Measurements from ENCODE around the gene PTPRT.

The PTPRT gene

DNA sequence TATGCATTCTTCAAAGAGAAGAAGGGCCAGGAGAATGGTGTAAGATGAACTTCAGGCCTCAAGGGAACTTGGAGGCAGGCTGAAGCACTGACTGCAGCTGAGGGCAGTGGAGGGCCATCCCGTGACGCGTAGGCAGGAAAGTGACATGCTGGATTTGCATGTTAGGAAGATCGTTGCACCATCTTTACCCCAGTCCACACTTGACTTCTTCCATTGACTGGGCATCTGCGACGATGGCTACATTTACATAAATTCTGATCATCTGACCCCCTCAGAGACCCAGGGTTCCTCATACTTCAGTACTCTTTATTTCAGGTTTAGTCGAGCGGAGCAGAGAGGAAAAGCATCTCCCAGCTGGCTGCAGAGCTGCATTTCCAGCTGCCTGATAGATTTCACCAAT lies 180.2 kb downstream of the PTPRT start (continued):
- no peak for TF ChIP-seq ZFHX2 (tag by site-specific recombination; conservative IDR thresholded peaks at IDR 0.05)

DNA sequence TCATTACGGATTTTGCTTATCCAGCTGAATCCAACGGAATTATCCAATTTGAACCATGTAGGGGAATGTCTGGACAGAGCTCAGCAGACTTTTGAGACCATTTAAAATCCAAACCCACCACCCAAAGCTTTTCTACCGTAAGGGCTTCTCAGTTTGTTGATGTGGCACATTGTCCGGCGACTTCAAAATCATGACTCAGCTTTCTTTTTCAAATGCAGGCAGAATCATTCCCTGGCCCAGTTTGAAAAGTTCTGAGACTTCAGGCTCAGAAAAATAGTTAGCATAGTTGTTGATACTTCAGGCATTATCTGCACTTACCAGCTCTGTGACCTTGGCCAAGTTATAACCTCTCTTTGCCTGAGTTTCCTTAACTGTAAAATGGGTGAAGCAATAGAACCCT lies 182.2 kb downstream of the PTPRT start:
- no peaks in the 10 kb centered on the region for H3K4me1 ChIP-seq (ENCODE audit: control insufficient read depth, insufficient read depth, low read length)
- H3K36me3 ChIP-seq (ENCODE audit: control insufficient read depth in 2 of 2, insufficient read depth in 1 of 2, low read length in 2 of 2), result no peaks in the 10 kb centered on the region
- H3K9me3 ChIP-seq (ENCODE audit: control insufficient read depth, insufficient read depth, low read depth, low read length), result no peaks in the 10 kb centered on the region
- CTCF ChIA-PET, result no interaction called here
- no peak overlapping the region for H3K27ac ChIP-seq (ENCODE audit: extremely low read depth, low read depth, low read length)
- POLR2A ChIA-PET, result no interaction called here
- H3K4me3 ChIP-seq (ENCODE audit: low read depth, low read length), result no peak overlapping the region
- TF ChIP-seq ZBTB7A (tag by site-specific recombination; IDR thresholded peaks at IDR 0.05; ENCODE audit: low read depth) (no peak), ZNF792 (tag by site-specific recombination; IDR thresholded peaks at IDR 0.05) (no peak), GLI4 (tag by site-specific recombination; IDR thresholded peaks at IDR 0.05) (no peak), MYNN (tag by site-specific recombination; IDR thresholded peaks at IDR 0.05; ENCODE audit: borderline replicate concordance) (no peak)
- TF ChIP-seq, protein P1, sequence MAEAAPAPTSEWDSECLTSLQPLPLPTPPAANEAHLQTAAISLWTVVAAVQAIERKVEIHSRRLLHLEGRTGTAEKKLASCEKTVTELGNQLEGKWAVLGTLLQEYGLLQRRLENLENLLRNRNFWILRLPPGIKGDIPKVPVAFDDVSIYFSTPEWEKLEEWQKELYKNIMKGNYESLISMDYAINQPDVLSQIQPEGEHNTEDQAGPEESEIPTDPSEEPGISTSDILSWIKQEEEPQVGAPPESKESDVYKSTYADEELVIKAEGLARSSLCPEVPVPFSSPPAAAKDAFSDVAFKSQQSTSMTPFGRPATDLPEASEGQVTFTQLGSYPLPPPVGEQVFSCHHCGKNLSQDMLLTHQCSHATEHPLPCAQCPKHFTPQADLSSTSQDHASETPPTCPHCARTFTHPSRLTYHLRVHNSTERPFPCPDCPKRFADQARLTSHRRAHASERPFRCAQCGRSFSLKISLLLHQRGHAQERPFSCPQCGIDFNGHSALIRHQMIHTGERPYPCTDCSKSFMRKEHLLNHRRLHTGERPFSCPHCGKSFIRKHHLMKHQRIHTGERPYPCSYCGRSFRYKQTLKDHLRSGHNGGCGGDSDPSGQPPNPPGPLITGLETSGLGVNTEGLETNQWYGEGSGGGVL (tag by site-specific recombination; IDR thresholded peaks at IDR 0.05), result no peak

DNA sequence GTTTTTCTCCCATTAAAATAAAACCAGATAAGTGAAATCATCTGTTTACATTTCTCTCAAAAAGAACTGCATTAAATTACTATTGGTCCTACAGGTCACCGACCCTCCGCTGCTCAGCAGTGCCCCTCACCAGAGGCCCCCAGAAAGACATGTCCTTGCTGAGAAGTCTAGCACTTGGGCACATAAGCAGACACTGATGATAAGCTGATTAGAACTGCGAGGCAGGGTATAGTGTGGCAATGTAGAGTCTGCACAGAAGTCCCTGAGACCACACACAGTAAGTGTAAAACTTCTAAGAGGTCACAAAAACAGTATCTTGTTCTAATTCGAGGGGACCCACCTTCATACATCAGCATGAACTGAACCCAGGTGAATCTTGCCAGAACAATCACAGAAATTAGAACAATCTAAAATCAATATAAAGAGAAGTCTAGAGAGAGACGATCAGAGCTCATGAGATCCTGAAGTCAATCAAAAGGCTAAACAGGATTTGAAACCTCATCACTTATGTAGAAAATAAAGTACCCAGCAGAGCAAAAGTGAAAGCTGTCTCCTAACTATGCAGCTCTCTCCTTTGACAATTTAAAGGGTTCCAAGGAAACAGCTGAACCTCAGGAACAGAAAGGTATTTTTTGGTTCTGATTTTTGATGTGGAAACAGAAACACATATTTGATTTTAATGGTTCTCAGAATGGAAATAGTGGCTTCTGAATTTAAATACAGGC lies 182.9 kb downstream of the PTPRT start:
- Histone ChIP-seq H3K4me1 (ENCODE audit: control insufficient read depth, insufficient read depth, low read length) (no peaks in the 10 kb centered on the region), H3K9me3 (ENCODE audit: control insufficient read depth, insufficient read depth, low read depth, low read length) (no peaks in the 10 kb centered on the region), H3K27ac (ENCODE audit: extremely low read depth, low read depth, low read length) (no peak overlapping the region), H3K4me3 (ENCODE audit: low read depth, low read length) (no peak overlapping the region), H3K36me3 (ENCODE audit: control insufficient read depth in 2 of 2, insufficient read depth in 1 of 2, low read length in 2 of 2) (no peaks in the 10 kb centered on the region)
- POLR2A ChIA-PET, result no interaction called here
- CTCF ChIA-PET, result no interaction called here
- TF ChIP-seq, protein P2, sequence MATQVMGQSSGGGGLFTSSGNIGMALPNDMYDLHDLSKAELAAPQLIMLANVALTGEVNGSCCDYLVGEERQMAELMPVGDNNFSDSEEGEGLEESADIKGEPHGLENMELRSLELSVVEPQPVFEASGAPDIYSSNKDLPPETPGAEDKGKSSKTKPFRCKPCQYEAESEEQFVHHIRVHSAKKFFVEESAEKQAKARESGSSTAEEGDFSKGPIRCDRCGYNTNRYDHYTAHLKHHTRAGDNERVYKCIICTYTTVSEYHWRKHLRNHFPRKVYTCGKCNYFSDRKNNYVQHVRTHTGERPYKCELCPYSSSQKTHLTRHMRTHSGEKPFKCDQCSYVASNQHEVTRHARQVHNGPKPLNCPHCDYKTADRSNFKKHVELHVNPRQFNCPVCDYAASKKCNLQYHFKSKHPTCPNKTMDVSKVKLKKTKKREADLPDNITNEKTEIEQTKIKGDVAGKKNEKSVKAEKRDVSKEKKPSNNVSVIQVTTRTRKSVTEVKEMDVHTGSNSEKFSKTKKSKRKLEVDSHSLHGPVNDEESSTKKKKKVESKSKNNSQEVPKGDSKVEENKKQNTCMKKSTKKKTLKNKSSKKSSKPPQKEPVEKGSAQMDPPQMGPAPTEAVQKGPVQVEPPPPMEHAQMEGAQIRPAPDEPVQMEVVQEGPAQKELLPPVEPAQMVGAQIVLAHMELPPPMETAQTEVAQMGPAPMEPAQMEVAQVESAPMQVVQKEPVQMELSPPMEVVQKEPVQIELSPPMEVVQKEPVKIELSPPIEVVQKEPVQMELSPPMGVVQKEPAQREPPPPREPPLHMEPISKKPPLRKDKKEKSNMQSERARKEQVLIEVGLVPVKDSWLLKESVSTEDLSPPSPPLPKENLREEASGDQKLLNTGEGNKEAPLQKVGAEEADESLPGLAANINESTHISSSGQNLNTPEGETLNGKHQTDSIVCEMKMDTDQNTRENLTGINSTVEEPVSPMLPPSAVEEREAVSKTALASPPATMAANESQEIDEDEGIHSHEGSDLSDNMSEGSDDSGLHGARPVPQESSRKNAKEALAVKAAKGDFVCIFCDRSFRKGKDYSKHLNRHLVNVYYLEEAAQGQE (tag by site-specific recombination; IDR thresholded peaks at IDR 0.05), result no peak
- no peak for TF ChIP-seq ZNF830 (tag by site-specific recombination; IDR thresholded peaks at IDR 0.05; ENCODE audit: low read depth)
- no peak for TF ChIP-seq IKZF3 (tag by site-specific recombination; IDR thresholded peaks at IDR 0.05)
- TF ChIP-seq BCL11B (tag by site-specific recombination; IDR thresholded peaks at IDR 0.05; ENCODE audit: low read depth), result no peak
- no peak for TF ChIP-seq ZNF391 (tag by site-specific recombination; IDR thresholded peaks at IDR 0.05; ENCODE audit: borderline replicate concordance, low read depth)
- TF ChIP-seq ZNF202 (tag by site-specific recombination; IDR thresholded peaks at IDR 0.05; ENCODE audit: borderline replicate concordance), result no peak
- no peak for TF ChIP-seq ZNF701 (tag by site-specific recombination; IDR thresholded peaks at IDR 0.05)
- TF ChIP-seq ZNF366 (tag by site-specific recombination; conservative IDR thresholded peaks at IDR 0.05), result no peak
- TF ChIP-seq, protein P3, sequence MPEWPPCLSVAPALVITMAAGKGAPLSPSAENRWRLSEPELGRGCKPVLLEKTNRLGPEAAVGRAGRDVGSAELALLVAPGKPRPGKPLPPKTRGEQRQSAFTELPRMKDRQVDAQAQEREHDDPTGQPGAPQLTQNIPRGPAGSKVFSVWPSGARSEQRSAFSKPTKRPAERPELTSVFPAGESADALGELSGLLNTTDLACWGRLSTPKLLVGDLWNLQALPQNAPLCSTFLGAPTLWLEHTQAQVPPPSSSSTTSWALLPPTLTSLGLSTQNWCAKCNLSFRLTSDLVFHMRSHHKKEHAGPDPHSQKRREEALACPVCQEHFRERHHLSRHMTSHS (tag by site-specific recombination; IDR thresholded peaks at IDR 0.05), result no peak
- TF ChIP-seq TRIM28 (IDR thresholded peaks at IDR 0.05; ENCODE audit: borderline replicate concordance, low read length), result no peak
- TF ChIP-seq ZNF558 (tag by site-specific recombination; IDR thresholded peaks at IDR 0.05), result no peak
- no peak for TF ChIP-seq ZNF792 (tag by site-specific recombination; IDR thresholded peaks at IDR 0.05)
- no peak for TF ChIP-seq ZNF585B (tag by site-specific recombination; IDR thresholded peaks at IDR 0.05)
- TF ChIP-seq ZNF560 (tag by site-specific recombination; IDR thresholded peaks at IDR 0.05; ENCODE audit: borderline replicate concordance), result no peak
